DOHH2 (cell line): ENCODE data around the gene C1orf146.

Experiments used
- CTCF ChIP-seq: fragments of 200-600 bp; sonication (generic); IDR thresholded peaks from one replicate; pipeline ENCODE4 v1.5.1; 2014; ENCODE audit warnings: antibody characterized with exemption, mild to moderate bottlenecking, low read depth, low read length; ENCODE audit not compliant: poor library complexity, severe bottlenecking
- EZH2phosphoT487 ChIP-seq: fragments of 200-600 bp; sonication (generic); IDR thresholded peaks from 2 replicates; pipeline ENCODE4 v1.6.1; 2017; ENCODE audit warnings: borderline replicate concordance, mild to moderate bottlenecking, antibody characterized with exemption, low read length, moderate library complexity, mixed read lengths

- TF ChIP-seq CTCF (no peak), EZH2phosphoT487 (no peak)
Observed at GRCh38 chr1:92186081-92186480, 31.6 kb upstream of the C1orf146 start.
